HG03095 (cell line): ENCODE measurements around the gene PSMB8.

Experiments
- ATAC-seq: cut with Tn5 transposase; IDR thresholded peaks from one replicate; pipeline ENCODE4 v1.9.1; 2021; ENCODE audit warnings: moderate library complexity; ENCODE audit not compliant: unreplicated experiment

PSMB8 gene

GRCh38 chr6:32857156-32857891 is 13.5 kb upstream of the PSMB8 start:
- ATAC-seq: no peak

GRCh38 chr6:32855467-32856174 is 11.8 kb upstream of the PSMB8 start:
- no peak for ATAC-seq

GRCh38 chr6:32854376-32855178 is 10.7 kb upstream of the PSMB8 start:
- ATAC-seq: peak; percentile 20

GRCh38 chr6:32853541-32854375 is 9.9 kb upstream of the PSMB8 start, which contains the start of the genes PSMB9 and TAP1:
TSS of gene PSMB9 (plus strand) at chr6:32854192. CDS start at chr6:32854230, 38 bp downstream.
TSS of gene TAP1 (minus strand) at chr6:32853704. CDS start at chr6:32853636, 68 bp downstream.
- ATAC-seq: peak; percentile 62

GRCh38 chr6:32852844-32853540 is 9.1 kb upstream of the PSMB8 start:
- ATAC-seq: peak; percentile 20

GRCh38 chr6:32852018-32852843 is 8.4 kb upstream of the PSMB8 start:
- ATAC-seq: no peak

GRCh38 chr6:32851025-32851424 is 7.2 kb upstream of the PSMB8 start:
- ATAC-seq: no peak

- no peak for ATAC-seq
Measured at GRCh38 chr6:32849126-32849525, 5.3 kb upstream of the PSMB8 start.

- ATAC-seq: no peak
Measured at GRCh38 chr6:32847795-32848194, 3.9 kb upstream of the PSMB8 start.

- ATAC-seq: no peak
Measured at GRCh38 chr6:32847004-32847403, 3.2 kb upstream of the PSMB8 start.

GRCh38 chr6:32845384-32845884 is 1.6 kb upstream of the PSMB8 start:
- no peak for ATAC-seq

- ATAC-seq: no peak
Measured at GRCh38 chr6:32844839-32845383, 1.1 kb upstream of the PSMB8 start.

- ATAC-seq: no peak
Measured at GRCh38 chr6:32843331-32843978, 392 bp downstream of the PSMB8 start.

- no peak for ATAC-seq
Measured at GRCh38 chr6:32842690-32843089, 1.2 kb downstream of the PSMB8 start.

GRCh38 chr6:32842021-32842650 is 1.7 kb downstream of the PSMB8 start:
- ATAC-seq: no peak

- no peak for ATAC-seq
Measured at GRCh38 chr6:32840604-32841246, 3.1 kb downstream of the PSMB8 start.

- no peak for ATAC-seq
Measured at GRCh38 chr6:32839356-32839755, 4.5 kb downstream of the PSMB8 start.
